Measurements from ENCODE around the gene CD209.

CD209 gene

DNA sequence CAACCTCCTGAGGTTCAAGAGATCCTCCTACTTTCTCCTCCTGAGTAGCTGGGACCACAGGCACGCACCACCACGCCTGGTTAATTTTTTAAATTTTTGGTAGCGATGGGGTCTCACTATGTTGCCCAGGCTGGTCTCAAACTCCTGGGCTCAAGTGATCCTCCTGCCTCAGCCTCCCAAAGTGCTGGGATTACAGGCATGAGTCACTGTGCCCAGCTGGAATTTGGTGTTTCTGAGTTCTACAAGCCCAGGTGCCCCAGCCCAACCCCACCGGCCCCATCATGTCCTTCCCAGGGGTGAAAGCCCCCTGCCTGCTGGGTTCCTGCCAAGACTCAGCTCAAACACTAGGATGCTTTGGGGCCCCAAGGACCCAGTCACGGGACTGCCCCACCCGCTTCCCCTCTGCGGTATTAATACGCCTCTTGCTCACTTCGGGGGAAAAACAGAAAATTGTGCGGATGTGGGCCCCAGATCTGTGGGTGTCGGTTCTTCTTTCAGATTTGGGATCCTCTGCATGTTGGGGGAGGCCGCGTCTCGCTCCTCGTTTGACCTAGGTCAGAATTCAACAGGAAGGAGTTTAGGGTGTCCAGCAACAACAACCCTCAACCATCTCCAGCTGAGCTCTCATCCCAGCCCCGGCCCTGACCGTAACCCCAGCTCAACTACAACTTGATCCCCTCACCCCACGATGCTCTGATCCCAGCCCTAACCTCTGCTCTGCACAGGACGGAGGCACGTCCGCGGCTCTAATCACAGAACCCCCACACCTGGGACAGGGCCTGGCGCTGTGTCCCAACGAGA is 41.7 kb downstream of the CD209 start:
- peak; percentile 76 for DNase-seq (ENCODE audit: low spot score)

DNA sequence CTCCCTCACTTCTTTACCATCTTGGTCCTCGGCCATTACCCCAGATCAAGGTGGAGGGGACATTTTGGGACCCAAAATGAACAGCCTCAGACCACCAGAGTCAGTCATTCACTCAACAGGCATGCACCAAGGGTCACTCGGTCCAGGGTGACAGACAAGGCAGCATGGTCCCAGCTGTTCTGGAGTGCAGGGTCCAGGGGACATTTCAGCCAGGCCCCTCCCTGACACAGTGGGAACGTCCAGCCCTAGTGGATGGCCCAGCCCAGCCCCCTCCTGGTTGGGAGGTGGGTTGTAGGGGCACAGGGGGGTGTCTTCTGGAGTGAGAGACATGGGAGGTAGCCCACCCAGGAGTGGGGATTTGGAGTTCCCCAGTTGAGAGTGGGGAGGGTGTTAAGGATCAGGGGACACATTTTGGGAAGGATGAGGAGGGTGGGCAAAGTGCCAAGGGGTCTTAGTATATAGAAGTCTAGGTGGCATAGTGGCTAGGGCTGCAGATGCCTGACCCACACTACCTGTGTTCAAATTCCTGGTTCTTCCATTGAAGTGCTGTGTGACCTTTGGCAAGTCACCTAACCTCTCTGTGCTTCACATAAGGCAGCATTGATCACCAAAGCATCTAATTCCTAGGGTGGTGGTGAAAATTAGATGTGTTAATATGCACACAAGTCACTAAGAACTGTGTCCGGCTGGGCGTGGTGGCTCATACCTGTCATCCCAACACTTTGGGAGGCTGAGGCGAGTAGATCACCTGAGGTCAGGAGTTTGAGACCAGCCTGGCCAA is 42.9 kb downstream of the CD209 start:
- no peak for DNase-seq (ENCODE audit: low spot score)

- no peak for DNase-seq (ENCODE audit: low spot score)
Measured at GRCh38 chr19:7703332-7703731, 44.0 kb downstream of the CD209 start.

DNA sequence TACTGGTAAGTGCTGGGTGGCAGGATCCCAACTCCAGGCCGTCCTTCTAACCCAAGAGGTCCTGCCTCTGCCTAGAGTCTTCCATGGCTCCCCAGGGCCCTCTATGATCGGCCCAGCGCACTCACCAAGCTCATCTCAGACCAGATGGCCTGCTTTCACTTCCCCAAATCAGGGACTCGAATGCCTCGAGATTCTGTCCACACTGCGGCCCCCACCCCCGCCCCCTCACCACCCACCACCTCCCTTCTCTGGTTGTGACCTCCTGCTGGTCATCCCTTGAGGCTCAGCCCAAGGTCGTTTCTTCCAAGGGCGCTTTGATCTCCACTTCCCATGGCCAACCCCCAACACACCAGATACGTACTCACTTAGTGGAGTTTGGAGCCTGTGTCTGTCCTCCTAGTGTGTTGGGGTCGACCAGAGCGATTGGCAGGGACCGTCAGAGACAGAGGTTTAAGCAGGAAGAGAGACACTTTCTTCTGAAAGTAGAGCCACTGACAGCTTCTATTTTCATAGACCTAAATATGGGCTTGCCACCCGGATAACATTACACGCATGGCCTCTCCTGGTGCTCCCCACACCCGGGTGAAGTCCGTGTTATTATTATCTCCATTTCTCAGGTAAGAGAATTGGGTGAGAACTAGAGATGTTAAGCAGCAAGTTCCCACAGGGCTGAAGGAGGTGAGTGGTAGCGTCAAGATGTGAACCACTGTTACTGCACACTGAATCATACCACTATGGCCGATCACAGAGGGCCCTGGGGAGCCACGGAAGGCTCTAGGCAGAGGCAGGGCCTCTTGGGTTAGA is 45.5 kb downstream of the CD209 start, which contains the start of gene FCER2:
Gene FCER2 (minus strand): TSS at position 478 of the 804 bp plus-strand sequence. CDS start 2,371 bp downstream, outside the sequence.
- DNase-seq (ENCODE audit: low spot score), result no peak

DNA sequence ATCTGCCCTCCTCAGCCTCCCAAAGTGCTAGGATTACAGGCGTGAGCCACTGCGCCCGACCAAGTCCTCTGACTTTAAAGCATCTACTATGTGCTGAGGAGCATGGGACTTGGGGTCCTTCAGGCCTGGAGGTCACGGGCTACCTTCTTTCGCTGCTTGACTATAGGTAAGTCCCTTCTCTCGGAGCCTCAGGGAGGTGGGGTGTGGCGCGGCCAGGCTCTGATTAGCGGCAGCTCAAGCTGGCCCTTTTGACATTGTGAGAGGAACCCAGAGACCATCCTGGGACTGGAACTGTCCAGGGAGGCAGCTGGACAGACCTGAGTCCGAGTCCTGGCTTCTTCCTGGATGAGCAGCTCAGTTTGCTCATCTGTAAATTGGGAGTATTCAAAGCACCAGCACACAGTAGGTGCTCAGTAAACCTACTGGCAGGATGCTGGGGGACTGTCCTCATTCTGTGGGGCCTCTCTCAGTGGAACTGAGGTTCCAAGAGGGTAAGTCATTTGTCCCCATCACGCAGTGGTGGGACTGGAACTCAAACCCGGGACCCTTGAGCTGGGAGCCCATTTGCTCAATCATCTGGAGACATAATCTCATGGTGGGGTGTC is 46.2 kb downstream of the CD209 start:
- no peak for DNase-seq (ENCODE audit: low spot score)

GRCh38 chr19:7699417-7700401 is 47.6 kb downstream of the CD209 start:
- peak; percentile 45 for DNase-seq (ENCODE audit: low spot score)

DNA sequence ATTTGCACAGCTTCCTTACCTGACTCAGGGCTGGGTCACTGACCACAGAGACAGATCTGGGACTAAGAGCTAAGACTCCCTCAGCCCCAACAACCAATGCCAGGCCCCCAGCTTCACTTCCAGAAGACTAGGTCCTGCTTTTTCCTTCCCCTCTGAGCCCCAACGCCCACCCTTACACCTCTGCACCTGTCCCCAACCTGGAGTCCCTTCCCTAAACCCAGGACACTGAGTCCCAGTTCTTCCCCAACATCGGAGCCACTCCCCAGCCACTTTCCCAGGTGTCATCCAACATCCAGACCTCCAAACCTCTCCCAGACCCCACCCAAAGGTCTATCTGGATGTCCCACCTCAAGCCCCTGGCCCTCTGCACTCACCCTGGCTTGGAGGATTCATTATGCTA is 48.3 kb downstream of the CD209 start:
- no peak for DNase-seq (ENCODE audit: low spot score)

GRCh38 chr19:7698583-7698982 is 48.8 kb downstream of the CD209 start:
- DNase-seq (ENCODE audit: low spot score), result no peak

- no peak for DNase-seq (ENCODE audit: low spot score)
Measured at GRCh38 chr19:7697721-7698287, 49.5 kb downstream of the CD209 start.

DNA sequence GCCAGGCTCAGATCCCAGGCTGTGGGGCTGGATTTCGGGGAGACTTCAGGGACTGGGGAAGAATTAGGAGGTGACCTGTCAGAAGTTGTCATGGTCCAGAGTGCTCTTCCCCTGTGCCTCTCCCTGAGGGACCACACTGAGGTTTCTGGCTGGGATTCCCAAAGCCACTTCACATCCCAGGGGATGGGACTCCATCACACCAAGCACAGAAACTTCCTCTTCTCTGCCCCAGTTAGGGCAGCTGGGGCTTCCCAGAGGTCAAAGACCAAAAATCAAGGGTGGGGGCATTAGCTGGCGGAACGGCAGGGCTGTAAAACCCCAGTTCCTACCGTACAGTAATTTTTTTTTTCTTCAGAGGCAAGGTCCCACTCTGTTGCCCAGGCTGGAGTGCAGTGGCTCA is 52.8 kb downstream of the CD209 start:
- no peak for DNase-seq (ENCODE audit: low spot score)

DNA sequence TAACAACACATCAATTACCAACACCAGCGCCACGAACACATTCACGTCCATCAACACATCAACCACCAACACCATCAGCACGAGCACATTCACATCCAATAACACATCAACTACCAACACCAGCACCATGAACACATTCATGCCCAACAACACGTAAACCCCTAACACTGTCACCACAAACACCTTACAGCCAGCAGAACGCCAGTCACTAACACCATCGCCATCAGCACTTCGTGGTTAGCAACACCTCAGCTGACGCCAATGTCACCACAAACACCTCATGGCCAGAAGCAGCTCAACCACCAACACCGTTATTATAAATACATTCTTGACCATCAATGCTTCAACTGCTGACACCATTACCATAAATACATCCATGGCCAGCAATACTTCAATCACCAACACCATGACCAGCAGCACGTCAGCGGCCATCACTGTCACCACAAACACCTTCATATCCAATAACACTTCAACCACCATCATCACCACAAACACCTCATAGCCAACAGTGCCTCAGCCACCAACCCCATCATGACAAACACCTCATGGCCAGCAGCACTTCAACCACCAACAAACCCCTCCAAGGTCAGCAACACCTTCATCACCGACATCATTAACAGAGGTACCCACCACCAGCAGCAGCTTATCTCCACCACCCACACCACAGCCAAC is 54.8 kb downstream of the CD209 start:
- DNase-seq (ENCODE audit: low spot score), result no peak

GRCh38 chr19:7691497-7691896 is 55.8 kb downstream of the CD209 start:
- no peak for DNase-seq (ENCODE audit: low spot score)

DNA sequence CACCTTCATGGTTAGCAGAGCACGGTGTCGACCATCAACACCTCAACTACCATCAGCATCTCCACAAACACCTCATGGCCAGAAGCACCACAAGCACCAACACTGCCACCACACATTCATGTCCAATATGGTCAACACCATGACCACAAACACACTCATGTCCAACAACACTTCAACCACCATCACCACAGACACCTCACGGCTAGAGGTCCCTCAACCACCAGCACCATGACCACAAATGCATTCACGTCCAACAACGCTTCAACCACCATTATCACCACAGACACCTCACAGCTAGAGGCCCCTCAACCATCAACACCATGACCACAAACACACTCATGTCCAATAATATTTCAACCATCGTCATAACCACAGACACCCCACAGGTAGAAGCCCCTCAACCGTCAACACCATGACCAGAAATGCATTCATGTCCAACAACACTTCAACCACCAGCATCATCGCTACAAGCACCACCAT is 56.5 kb downstream of the CD209 start:
- no peak for DNase-seq (ENCODE audit: low spot score)

Measured in CD4-positive, alpha-beta T cell treated with Interleukin-15 for 4 hours (primary cell).